Kidney (tissue), 14 donors: ENCODE results near the gene MTF1. TPM values are rescaled to one million over a fixed set of nuclear protein-coding genes. Genes with fewer than 3 reads are reported as not detected.
"Not testable (repeated sequence)": the region's sequence is repeated elsewhere in the genome, so short reads cannot be mapped to it uniquely, and the experiment has no call there.

ENCODE experiments used
- DNase-seq, 5 donors: peaks; one replicate each; pipeline ENCODE4 v3.0.0-alpha.2; 2013 to 2020
- FAIRE-seq: peaks from 2 replicates; lab custom pipeline; 2012; peaks lifted over from hg19 to GRCh38; lab: Jason Lieb, UNC
- H3K27ac ChIP-seq, 2 donors: one replicate each; pipeline ENCODE4 v1.7.0; 2013; ENCODE audit warnings: low read depth in 2 of 2, low read length in 2 of 2, inconsistent platforms in 1 of 2
- H3K27me3 ChIP-seq: one replicate; pipeline ENCODE4 v1.7.1; 2013; ENCODE audit warnings: low read length, inconsistent platforms; ENCODE audit not compliant: control insufficient read depth, insufficient read depth
- H3K36me3 ChIP-seq, 3 donors: one replicate each; pipeline versions ENCODE4 v1.7.0 to v1.7.1; 2013; ENCODE audit warnings: low read length in 3 of 3, control low read depth in 1 of 3, inconsistent platforms in 1 of 3; ENCODE audit not compliant: insufficient read depth in 3 of 3, control insufficient read depth in 2 of 3
- H3K4me1 ChIP-seq, 3 donors: one replicate each; pipeline versions ENCODE4 v1.7.0 to v1.7.1; 2013; ENCODE audit warnings: low read length in 3 of 3, inconsistent platforms in 1 of 3, low read depth in 1 of 3; ENCODE audit not compliant: control insufficient read depth in 2 of 3, insufficient read depth in 2 of 3
- H3K4me3 ChIP-seq, 3 donors: one replicate each; pipeline versions ENCODE4 v1.7.0 to v1.8.1; 2013; ENCODE audit warnings: low read length in 3 of 3, control low read depth in 1 of 3, inconsistent platforms in 1 of 3
- H3K9ac ChIP-seq, 3 donors: one replicate each; pipeline versions ENCODE4 v1.7.0 to v1.7.1; 2013; ENCODE audit warnings: low read length in 3 of 3, control low read depth in 1 of 3, inconsistent platforms in 1 of 3
- H3K9me3 ChIP-seq, 3 donors: one replicate each; pipeline versions ENCODE4 v1.7.0 to v1.7.1; 2013; ENCODE audit warnings: low read length in 3 of 3, control low read depth in 1 of 3, inconsistent platforms in 1 of 3; ENCODE audit not compliant: control insufficient read depth in 2 of 3, insufficient read depth in 1 of 3
- CTCF ChIP-seq: IDR thresholded peaks from 3 replicates; pipeline ENCODE4 v1.5.1; 2012; ENCODE audit warnings: mild to moderate bottlenecking, moderate library complexity, borderline replicate concordance; ENCODE audit not compliant: insufficient read depth; ENCODE audit errors: extremely low read depth
- intact Hi-C: fragments of 100-400 bp; cut with DNase I; formaldehyde crosslinking; loops from one replicate; pipeline ENCODE4 v1.11.1; 2022
- polyA plus RNA-seq: library from polyadenylated mRNA; stranded (reverse); fragments of 350-450 nt; fragmentation: Illumina TruSeq; extraction: RNeasy Lipid Tissue Mini Kit (QIAGEN cat#74804); gene quantifications from one replicate; pipeline ENCODE4 v1.2.3, GENCODE V29; 2014; ENCODE audit warnings: low read depth, low replicate concordance; ENCODE audit not compliant: insufficient read depth
- total RNA-seq: library from RNA; stranded (reverse); fragmentation: NEBNext Ultra II Directional; extraction: Animal tissue kit (Norgen Biotek cat#: 25700); gene quantifications from one replicate; pipeline ENCODE4 v1.2.1, GENCODE V29; 2021
- donor health status: control.
- donor health status: control.
- donor health status: control.
- donor health status: control.
- donor health status: control.
- donor health status: DM: yes; HTN: yes; CAD: no.
- donor health status: Normal renal cell carcinoma (clear cell type).

Gene MTF1
- total and polyA plus RNA-seq, 2 donors from 2014 or later: 2.2 to 26.7 TPM

GRCh38 chr1:37782491-37782890 is 76.9 kb downstream of the MTF1 start:
- TF ChIP-seq CTCF: no peak
- H3K27me3 ChIP-seq: peaks cover 3% of the 10 kb centered on the region
- no peak for DNase-seq
- FAIRE-seq: no peak
- no peak overlapping the region for H3K27ac ChIP-seq
- no peak overlapping the region for H3K4me3 ChIP-seq
- H3K9ac ChIP-seq: no peak overlapping the region
- no peaks in the 10 kb centered on the region for H3K9me3 ChIP-seq
- intact Hi-C loops: no loop called here
- H3K36me3 ChIP-seq: no peaks in the 10 kb centered on the region
- no peaks in the 10 kb centered on the region for H3K4me1 ChIP-seq

- Histone ChIP-seq H3K9me3 (no peaks in the 10 kb centered on the region), H3K9ac (no peak overlapping the region), H3K4me3 (no peak overlapping the region), H3K4me1 (no peaks in the 10 kb centered on the region), H3K27me3 (peaks cover 3% of the 10 kb centered on the region), H3K27ac (no peak overlapping the region), H3K36me3 (no peaks in the 10 kb centered on the region)
- DNase-seq (no peak), FAIRE-seq (no peak)
- TF ChIP-seq CTCF: no peak
- intact Hi-C loops: no loop called here
Observed at GRCh38 chr1:37778654-37779053, 80.7 kb downstream of the MTF1 start.

- no peak for TF ChIP-seq CTCF
- no peaks in the 10 kb centered on the region for H3K9me3 ChIP-seq
- no peak overlapping the region for H3K27ac ChIP-seq
- no peak for DNase-seq
- peaks cover 3% of the 10 kb centered on the region for H3K27me3 ChIP-seq
- H3K36me3 ChIP-seq: no peaks in the 10 kb centered on the region
- no peak for FAIRE-seq
- H3K4me1 ChIP-seq: no peaks in the 10 kb centered on the region
- H3K9ac ChIP-seq: no peak overlapping the region
- intact Hi-C loops: no loop called here
- no peak overlapping the region for H3K4me3 ChIP-seq
Observed at GRCh38 chr1:37776946-37777516, 82.4 kb downstream of the MTF1 start.

GRCh38 chr1:37771440-37771839 is 88.0 kb downstream of the MTF1 start:
- H3K9me3 ChIP-seq, DNase-seq, H3K4me1 ChIP-seq, H3K27ac ChIP-seq, intact Hi-C loops, H3K9ac ChIP-seq, H3K36me3 ChIP-seq, H3K27me3 ChIP-seq, FAIRE-seq, H3K4me3 ChIP-seq: not testable (repeated sequence)
